Activated CD8-positive, alpha-beta memory T cell treated with anti-CD3 and anti-CD28 coated beads, Interleukin-2, amount 50 U/mL, for 48 hours (primary cell): ENCODE results near the gene PNMT.
A peak's percentile ranks its signal among the peaks of the same experiment; 100 is the strongest.

ENCODE experiments used
- DNase-seq: peaks from one replicate; pipeline ENCODE4 v3.0.0-alpha.2; 2020

The PNMT gene

GRCh38 chr17:39633570-39634183 is 34.6 kb upstream of the PNMT start:
- no peak for DNase-seq

- no peak for DNase-seq
Measured at GRCh38 chr17:39634384-39634871, 33.8 kb upstream of the PNMT start.

GRCh38 chr17:39635614-39636176 is 32.6 kb upstream of the PNMT start:
- no peak for DNase-seq

GRCh38 chr17:39636587-39636926 is 31.7 kb upstream of the PNMT start:
- DNase-seq, result no peak

GRCh38 chr17:39636927-39637736 is 31.1 kb upstream of the PNMT start, which contains the start of gene STARD3:
Gene STARD3 (plus strand): TSS chr17:39637144. CDS start chr17:39653532, 16,388 bp downstream.
- peak; percentile 94 for DNase-seq

- DNase-seq, result no peak
Measured at GRCh38 chr17:39638317-39638716, 29.9 kb upstream of the PNMT start.

GRCh38 chr17:39639043-39639442 is 29.2 kb upstream of the PNMT start:
- DNase-seq, result no peak

GRCh38 chr17:39639566-39640458 is 28.4 kb upstream of the PNMT start:
- no peak for DNase-seq

- DNase-seq, result no peak
Measured at GRCh38 chr17:39640591-39641031, 27.6 kb upstream of the PNMT start.

GRCh38 chr17:39641097-39641496 is 27.2 kb upstream of the PNMT start:
- no peak for DNase-seq

GRCh38 chr17:39641883-39642282 is 26.4 kb upstream of the PNMT start:
- no peak for DNase-seq

GRCh38 chr17:39642291-39643074 is 25.8 kb upstream of the PNMT start:
- DNase-seq, result no peak

GRCh38 chr17:39643271-39643670 is 25.0 kb upstream of the PNMT start:
- no peak for DNase-seq

- DNase-seq, result no peak
Measured at GRCh38 chr17:39647256-39647655, 21.0 kb upstream of the PNMT start.

- DNase-seq, result no peak
Measured at GRCh38 chr17:39648616-39649366, 19.5 kb upstream of the PNMT start.

GRCh38 chr17:39650121-39650579 is 18.1 kb upstream of the PNMT start:
- DNase-seq, result no peak

- no peak for DNase-seq
Measured at GRCh38 chr17:39651923-39652586, 16.2 kb upstream of the PNMT start.

- no peak for DNase-seq
Measured at GRCh38 chr17:39652587-39653315, 15.5 kb upstream of the PNMT start.

- DNase-seq, result no peak
Measured at GRCh38 chr17:39653316-39653661, 15.0 kb upstream of the PNMT start.
